Left hindlimb (tissue), 1 donor: ENCODE data around the gene CRIP2.

Experiments
- DNase-seq: peaks from one replicate; pipeline ENCODE4 v3.0.0-alpha.2; 2018

Gene CRIP2

GRCh38 chr14:105489542-105490266, 15.1 kb downstream of the CRIP2 start:
- DNase-seq: peak; percentile 92

- DNase-seq: no peak
Observed at GRCh38 chr14:105490267-105490571, 15.6 kb downstream of the CRIP2 start.

GRCh38 chr14:105490572-105491365, 16.1 kb downstream of the CRIP2 start, which contains the start of gene TEDC1:
TSS of gene TEDC1 (plus strand) at chr14:105491246. CDS start at chr14:105491376, 130 bp downstream.
- DNase-seq: peak; percentile 100

- peak; percentile 82 for DNase-seq
Observed at GRCh38 chr14:105491366-105491973, 16.8 kb downstream of the CRIP2 start.

- DNase-seq: peak; percentile 67
Observed at GRCh38 chr14:105492031-105492970, 17.7 kb downstream of the CRIP2 start.

- peak; percentile 48 for DNase-seq
Observed at GRCh38 chr14:105492971-105493871, 18.6 kb downstream of the CRIP2 start.

- no peak for DNase-seq
Observed at GRCh38 chr14:105493921-105494605, 19.4 kb downstream of the CRIP2 start.

- DNase-seq: no peak
Observed at GRCh38 chr14:105494606-105494929, 19.9 kb downstream of the CRIP2 start.

GRCh38 chr14:105495101-105495989, 20.7 kb downstream of the CRIP2 start:
- peak; percentile 63 for DNase-seq

- DNase-seq: no peak
Observed at GRCh38 chr14:105495990-105496830, 21.6 kb downstream of the CRIP2 start.

GRCh38 chr14:105496831-105497591, 22.4 kb downstream of the CRIP2 start:
- no peak for DNase-seq

GRCh38 chr14:105497671-105498429, 23.2 kb downstream of the CRIP2 start:
- no peak for DNase-seq

GRCh38 chr14:105498430-105499255, 24.0 kb downstream of the CRIP2 start:
- no peak for DNase-seq

GRCh38 chr14:105499256-105500035, 24.8 kb downstream of the CRIP2 start:
- peak; percentile 68 for DNase-seq

- DNase-seq: no peak
Observed at GRCh38 chr14:105500036-105500725, 25.6 kb downstream of the CRIP2 start.
